HG02943 (cell line): ENCODE results near the gene LILRB4.
"Not testable (repeated sequence)": the region's sequence is repeated elsewhere in the genome, so short reads cannot be mapped to it uniquely, and the experiment has no call there.

Source experiments
- ATAC-seq: cut with Tn5 transposase; IDR thresholded peaks from one replicate; pipeline ENCODE4 v1.9.1; 2021; ENCODE audit warnings: mild to moderate bottlenecking, low read depth, moderate library complexity; ENCODE audit not compliant: unreplicated experiment

LILRB4 gene

GRCh38 chr19:54646331-54646841 lies 16.4 kb upstream of the LILRB4 start:
- ATAC-seq, result no peak

- no peak for ATAC-seq
Measured at GRCh38 chr19:54648129-54648528, 14.7 kb upstream of the LILRB4 start.

DNA sequence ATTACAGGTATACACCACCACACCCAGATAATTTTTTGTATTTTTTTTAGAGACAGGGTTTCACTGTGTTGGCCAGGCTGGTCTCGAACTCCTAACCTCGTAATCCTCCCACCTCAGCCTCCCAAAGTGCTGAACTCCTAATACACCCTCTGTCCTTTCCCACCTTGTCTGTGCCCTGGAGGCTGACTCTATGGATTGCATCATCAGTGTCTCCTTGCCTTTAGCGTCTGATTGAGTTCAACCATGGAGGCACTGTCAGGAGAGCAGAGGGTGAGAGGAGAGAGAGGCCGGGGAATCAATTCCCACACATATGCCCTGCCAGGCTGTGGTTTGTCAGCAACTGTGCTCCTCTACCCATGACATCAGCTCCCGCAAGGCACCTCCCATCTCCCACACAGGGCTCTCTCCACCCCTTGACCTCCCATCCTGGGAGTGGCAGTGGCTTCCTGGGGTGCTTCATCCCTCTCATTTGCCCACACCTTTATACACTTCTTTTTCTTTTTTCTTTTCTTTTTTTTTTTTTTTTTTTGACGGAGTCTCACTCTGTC lies 12.6 kb upstream of the LILRB4 start:
- no peak for ATAC-seq

GRCh38 chr19:54653181-54653809 lies 9.5 kb upstream of the LILRB4 start:
- no peak for ATAC-seq

DNA sequence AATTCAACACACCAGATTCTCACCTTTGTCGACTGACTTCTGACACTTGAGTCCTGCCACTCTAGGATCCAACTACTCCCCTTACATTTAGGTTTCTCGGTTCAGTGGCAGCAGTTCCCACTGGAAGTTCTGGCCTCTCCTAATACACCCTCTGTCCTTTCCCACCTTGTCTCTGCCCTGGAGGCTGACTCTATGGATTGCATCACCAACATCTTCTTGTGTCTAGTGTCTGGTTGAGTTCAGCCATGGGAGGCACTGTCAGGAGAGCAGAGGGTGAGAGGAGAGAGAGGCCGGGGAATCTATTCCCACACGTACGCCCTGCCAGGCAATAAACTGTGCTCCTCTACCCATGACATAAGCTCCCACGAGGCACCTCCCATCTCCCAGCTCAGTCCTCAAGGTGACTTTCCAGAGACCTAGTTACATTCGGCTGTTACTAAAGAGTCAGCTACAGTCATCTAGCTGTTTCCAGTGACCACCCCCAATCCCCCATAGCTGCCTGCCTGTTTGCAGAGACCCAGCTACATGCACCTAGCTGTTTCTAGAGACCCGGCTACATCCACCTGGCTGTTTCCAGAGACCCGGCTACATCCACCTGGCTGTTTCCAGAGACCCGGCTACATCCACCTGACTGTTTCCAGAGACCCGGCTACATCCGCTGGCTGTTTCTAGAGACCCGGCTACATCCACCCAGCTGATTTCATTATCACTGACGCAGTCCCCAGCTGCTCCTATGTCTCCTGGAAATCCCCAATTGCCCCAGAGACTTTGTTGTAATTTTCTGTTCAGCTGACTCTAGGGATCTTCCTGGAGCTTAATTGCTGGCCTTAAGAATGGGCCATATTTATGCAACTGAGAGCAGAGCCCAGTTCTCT lies 8.1 kb upstream of the LILRB4 start:
- ATAC-seq, result no peak

GRCh38 chr19:54659300-54659699 lies 3.5 kb upstream of the LILRB4 start:
- ATAC-seq, result no peak

- ATAC-seq, result no peak
Measured at GRCh38 chr19:54660306-54660705, 2.5 kb upstream of the LILRB4 start.

GRCh38 chr19:54660964-54661363 lies 1.8 kb upstream of the LILRB4 start:
- no peak for ATAC-seq

GRCh38 chr19:54661846-54662481 lies 821 bp upstream of the LILRB4 start:
- ATAC-seq, result no peak

GRCh38 chr19:54665530-54665929 lies 2.7 kb downstream of the LILRB4 start:
- no peak for ATAC-seq

DNA sequence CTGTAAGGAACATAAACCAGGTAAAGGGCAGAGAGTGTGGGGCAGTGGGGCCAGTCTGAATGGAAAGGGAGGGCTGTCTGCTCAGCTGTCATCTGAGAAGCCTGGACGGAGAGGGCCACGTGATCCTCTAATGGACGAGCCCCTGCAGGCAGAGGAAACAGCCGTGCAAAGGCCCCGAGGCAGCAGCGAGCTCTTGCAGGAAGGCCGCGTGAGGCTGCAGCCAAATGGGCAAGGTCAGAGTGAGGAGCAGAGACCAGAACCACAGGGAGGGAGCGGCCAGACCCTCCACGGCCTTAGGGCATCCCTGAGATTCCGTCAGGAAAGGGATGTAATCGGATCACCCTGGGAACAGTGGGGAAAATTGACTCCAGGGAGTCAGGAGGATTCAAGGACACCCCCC lies 4.4 kb downstream of the LILRB4 start:
- ATAC-seq, result no peak

GRCh38 chr19:54668353-54668752 lies 5.6 kb downstream of the LILRB4 start:
- ATAC-seq, result no peak

DNA sequence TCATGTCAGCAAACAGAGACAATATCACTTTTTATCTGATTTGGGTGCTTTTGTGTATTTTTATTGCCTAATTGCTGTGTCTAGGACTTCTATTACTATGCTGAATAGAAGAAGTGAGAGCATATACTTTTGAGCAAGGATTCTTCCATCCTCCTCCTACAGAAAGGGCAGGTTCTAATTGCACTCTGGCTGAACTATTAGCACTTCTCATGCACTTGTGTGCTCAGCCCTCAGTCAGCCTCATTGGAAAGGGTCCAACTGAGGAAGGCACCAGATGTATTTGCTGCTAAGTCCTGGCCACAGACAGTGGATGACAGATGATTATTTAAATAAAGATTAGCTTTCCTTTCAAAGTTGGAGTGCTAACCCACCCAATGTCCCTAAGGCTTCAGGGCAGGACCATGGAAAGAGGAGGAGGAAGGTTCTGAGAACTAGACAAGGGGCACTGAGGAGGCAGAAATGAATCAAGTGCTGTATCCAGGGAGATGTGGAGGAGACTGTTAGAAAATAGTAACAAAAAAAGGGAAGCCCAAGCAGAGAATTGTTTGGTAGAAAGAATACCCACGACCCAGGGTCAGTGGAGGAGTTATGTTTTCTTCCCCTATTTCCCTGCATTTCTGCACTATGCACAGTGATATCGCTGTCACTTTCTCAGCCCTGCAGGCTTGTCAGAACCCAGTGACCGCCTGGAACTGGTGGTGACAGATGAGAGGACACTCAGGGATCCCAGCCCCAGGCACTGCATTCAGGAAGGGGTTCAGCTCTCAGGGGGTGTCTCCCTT lies 8.0 kb downstream of the LILRB4 start:
- no peak for ATAC-seq

GRCh38 chr19:54673222-54673621 lies 10.4 kb downstream of the LILRB4 start:
- ATAC-seq, result no peak

- ATAC-seq, result no peak
Measured at GRCh38 chr19:54674021-54674617, 11.3 kb downstream of the LILRB4 start.

GRCh38 chr19:54676210-54676834 lies 13.5 kb downstream of the LILRB4 start:
- ATAC-seq, result not testable (repeated sequence)

DNA sequence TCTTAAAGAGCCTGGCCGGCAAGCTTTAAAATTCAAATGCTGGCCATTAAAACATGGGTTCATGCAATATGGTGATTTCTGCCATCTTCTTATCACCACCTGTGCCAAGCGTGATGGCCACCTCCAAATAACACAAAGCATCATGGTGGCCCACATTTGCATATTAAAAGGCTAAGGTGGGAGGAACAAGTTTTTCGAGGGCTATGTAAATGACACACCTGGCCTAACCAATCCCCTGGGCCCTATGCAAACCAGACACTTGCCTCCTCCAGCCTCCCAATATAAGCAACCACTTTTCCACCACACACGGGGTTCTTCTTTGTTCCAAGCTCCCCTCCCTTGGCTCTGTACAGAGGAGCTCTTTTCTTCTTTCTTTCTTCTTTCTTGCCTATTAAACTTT lies 14.4 kb downstream of the LILRB4 start:
- no peak for ATAC-seq

- ATAC-seq, result not testable (repeated sequence)
Measured at GRCh38 chr19:54681596-54681995, 18.8 kb downstream of the LILRB4 start.

- ATAC-seq, result no peak
Measured at GRCh38 chr19:54682306-54682856, 19.6 kb downstream of the LILRB4 start.
